ENCODE data around the gene CACNB2.

The CACNB2 gene

GRCh38 chr10:18216482-18216881 lies 76.3 kb downstream of the CACNB2 start:
- TF ChIP-seq CTCF (IDR thresholded peaks at IDR 0.05) = peak; percentile 74

GRCh38 chr10:18217577-18217976 lies 77.4 kb downstream of the CACNB2 start:
- no peak for TF ChIP-seq CTCF (IDR thresholded peaks at IDR 0.05)

- TF ChIP-seq CTCF (IDR thresholded peaks at IDR 0.05) = no peak
These were observed 78.9 kb downstream of the CACNB2 start for GRCh38 chr10:18219146-18219545.

GRCh38 chr10:18221123-18221522 lies 80.9 kb downstream of the CACNB2 start:
- TF ChIP-seq CTCF (IDR thresholded peaks at IDR 0.05) = no peak

- no peak for TF ChIP-seq CTCF (IDR thresholded peaks at IDR 0.05)
These were observed 81.7 kb downstream of the CACNB2 start for GRCh38 chr10:18221882-18222281.

GRCh38 chr10:18222866-18223265 lies 82.6 kb downstream of the CACNB2 start:
- TF ChIP-seq CTCF (IDR thresholded peaks at IDR 0.05) = no peak

- no peak for TF ChIP-seq CTCF (IDR thresholded peaks at IDR 0.05)
These were observed 83.7 kb downstream of the CACNB2 start for GRCh38 chr10:18223898-18224297.

All from LNCAP (cell line).